Activated effector memory CD4-positive, alpha-beta T cell treated with anti-CD3 and anti-CD28 coated beads, Interleukin-2, amount 50 U/mL, for 16 hours (primary cell): ENCODE results near the gene ORC1.

Experiments used
- DNase-seq: peaks from one replicate; pipeline ENCODE4 v3.0.0-alpha.2; 2020

Gene ORC1

GRCh38 chr1:52337439-52337838, 66.8 kb downstream of the ORC1 start:
- no peak for DNase-seq

DNA sequence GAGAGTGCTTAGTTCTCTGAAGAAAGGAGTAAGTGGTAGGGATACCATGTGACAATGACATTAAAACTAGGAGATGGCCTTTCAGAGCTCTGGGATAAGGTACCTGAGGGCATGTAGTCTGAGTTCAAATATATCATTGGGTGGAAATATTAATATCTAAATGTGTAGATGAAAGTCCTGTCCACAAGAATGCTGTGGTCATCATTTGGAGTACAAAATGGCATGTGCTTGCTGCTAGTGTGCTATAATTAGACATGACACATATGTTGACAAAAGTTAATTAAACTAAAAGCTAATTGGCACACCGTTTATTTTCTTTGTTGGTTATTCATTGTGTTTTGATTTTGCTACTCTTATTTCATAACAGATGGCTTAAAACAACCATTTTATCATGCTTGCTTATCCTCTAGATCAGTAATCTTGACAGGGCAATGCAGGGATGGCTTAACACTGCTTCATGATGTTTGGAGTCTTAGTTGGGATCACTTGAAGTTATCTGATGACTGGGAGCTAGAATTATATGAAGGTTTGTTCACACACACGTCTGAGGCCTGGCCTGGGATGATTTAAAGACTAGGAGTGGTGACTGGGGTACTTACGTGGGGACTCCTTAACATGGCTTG, 69.2 kb downstream of the ORC1 start:
- no peak for DNase-seq

- no peak for DNase-seq
These were observed 71.8 kb downstream of the ORC1 start for GRCh38 chr1:52332411-52332810.

DNA sequence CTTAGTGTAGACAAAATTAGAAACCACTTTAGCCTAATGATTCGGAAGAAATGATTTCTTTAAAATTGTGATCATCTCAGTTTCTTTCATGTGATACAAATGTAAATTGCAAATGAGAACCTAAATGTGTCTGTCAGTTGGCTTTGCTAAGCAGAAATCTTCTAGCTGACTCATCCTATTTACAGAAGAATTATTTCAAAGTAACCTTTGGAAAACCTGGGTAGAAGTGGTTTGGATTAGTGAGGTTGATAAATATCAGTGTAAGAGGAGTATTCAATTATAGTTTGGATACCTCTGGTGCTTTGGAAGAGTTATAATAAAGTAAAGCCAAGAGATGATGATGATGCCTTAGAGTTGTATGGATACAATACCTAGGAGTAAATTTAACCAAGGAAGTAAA, 75.6 kb downstream of the ORC1 start:
- DNase-seq = no peak

DNA sequence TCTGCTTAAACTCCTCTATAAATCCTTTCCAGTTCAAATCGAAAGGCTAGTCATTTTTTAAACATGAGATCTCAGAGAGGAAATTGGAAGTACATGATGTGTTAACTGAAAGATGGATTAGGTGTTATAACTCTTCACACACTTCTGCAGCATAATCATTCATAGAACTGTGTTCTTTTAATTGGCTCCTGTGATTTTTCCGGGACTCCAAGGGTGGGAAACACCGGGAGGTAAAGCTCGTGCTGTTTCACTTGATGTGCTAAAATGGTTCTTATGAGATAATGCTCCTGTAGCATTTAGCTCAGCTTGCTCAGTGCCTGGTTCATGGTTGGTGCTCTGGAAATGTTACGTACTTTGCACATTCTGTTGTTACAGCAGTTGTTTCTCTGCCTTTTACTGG, 78.4 kb downstream of the ORC1 start:
- DNase-seq = no peak

GRCh38 chr1:52323731-52324130, 80.5 kb downstream of the ORC1 start:
- no peak for DNase-seq
